DOHH2 (cell line): Measurements from ENCODE around the gene PHC2.
"Not testable (repeated sequence)": the region's sequence is repeated elsewhere in the genome, so short reads cannot be mapped to it uniquely, and the experiment has no call there.

Experiments
- H3F3A ChIP-seq: fragments of 200-600 bp; sonication (generic), shearing (Covaris generic); 2 replicates; pipeline ENCODE4 v1.6.0; 2016; ENCODE audit warnings: antibody characterized with exemption, mild to moderate bottlenecking; ENCODE audit not compliant: control insufficient read depth, insufficient read depth
- H3K27ac ChIP-seq: fragments of 200-600 bp; sonication (generic); 2 replicates; pipeline ENCODE4 v1.5.1; 2014; ENCODE audit warnings: low read depth, mild to moderate bottlenecking, low read length, moderate library complexity
- H3K27me3 ChIP-seq: fragments of 200-600 bp; sonication (generic); 2 replicates; pipeline ENCODE4 v1.6.1; 2014; ENCODE audit warnings: mild to moderate bottlenecking, low read length, mixed read lengths; ENCODE audit not compliant: control insufficient read depth
- H3K36me3 ChIP-seq: fragments of 200-600 bp; sonication (generic); 2 replicates; pipeline ENCODE4 v1.6.1; 2014; ENCODE audit warnings: mild to moderate bottlenecking, low read length, moderate library complexity, mixed read lengths; ENCODE audit not compliant: control insufficient read depth
- H3K4me1 ChIP-seq: fragments of 200-600 bp; sonication (generic); 2 replicates; pipeline ENCODE4 v1.6.1; 2014; ENCODE audit warnings: mild to moderate bottlenecking, low read length, mixed read lengths; ENCODE audit not compliant: control insufficient read depth
- H3K4me2 ChIP-seq: fragments of 200-600 bp; sonication (generic); 2 replicates; pipeline ENCODE4 v1.6.0; 2014; ENCODE audit warnings: mild to moderate bottlenecking, low read length, moderate library complexity
- H3K4me3 ChIP-seq: fragments of 200-600 bp; sonication (generic); 2 replicates; pipeline ENCODE4 v1.5.1; 2014; ENCODE audit warnings: mild to moderate bottlenecking, low read length, mixed read lengths
- H3K79me2 ChIP-seq: fragments of 200-600 bp; sonication (generic); 2 replicates; pipeline ENCODE4 v1.6.1; 2014; ENCODE audit warnings: mild to moderate bottlenecking, low read length, mixed read lengths; ENCODE audit not compliant: control insufficient read depth
- H3K9me2 ChIP-seq: fragments of 200-600 bp; sonication (generic); replicated peaks from 2 replicates; pipeline ENCODE4 v1.6.1; 2014; ENCODE audit warnings: mild to moderate bottlenecking, low read length, mixed read lengths; ENCODE audit not compliant: control insufficient read depth
- H3K9me3 ChIP-seq: fragments of 200-600 bp; sonication (generic); 2 replicates; pipeline ENCODE4 v1.6.1; 2014; ENCODE audit warnings: antibody characterized with exemption, low read length, mixed read lengths; ENCODE audit not compliant: control insufficient read depth, insufficient read depth
- H4K20me1 ChIP-seq: fragments of 200-600 bp; sonication (generic); 2 replicates; pipeline ENCODE4 v1.6.0; 2014; ENCODE audit warnings: low read depth, mild to moderate bottlenecking, antibody characterized with exemption, low read length, moderate library complexity; ENCODE audit not compliant: control insufficient read depth, insufficient read depth
- EZH2phosphoT487 ChIP-seq: fragments of 200-600 bp; sonication (generic); IDR thresholded peaks from 2 replicates; pipeline ENCODE4 v1.6.1; 2017; ENCODE audit warnings: borderline replicate concordance, mild to moderate bottlenecking, antibody characterized with exemption, low read length, moderate library complexity, mixed read lengths
- TF ChIP-seq, protein P1 (sequence below): fragments of 200-600 bp; sonication (generic); IDR thresholded peaks from one replicate; pipeline ENCODE4 v1.5.1; 2014; ENCODE audit warnings: antibody characterized with exemption, mild to moderate bottlenecking, low read depth, low read length; ENCODE audit not compliant: poor library complexity, severe bottlenecking

The PHC2 gene

DNA sequence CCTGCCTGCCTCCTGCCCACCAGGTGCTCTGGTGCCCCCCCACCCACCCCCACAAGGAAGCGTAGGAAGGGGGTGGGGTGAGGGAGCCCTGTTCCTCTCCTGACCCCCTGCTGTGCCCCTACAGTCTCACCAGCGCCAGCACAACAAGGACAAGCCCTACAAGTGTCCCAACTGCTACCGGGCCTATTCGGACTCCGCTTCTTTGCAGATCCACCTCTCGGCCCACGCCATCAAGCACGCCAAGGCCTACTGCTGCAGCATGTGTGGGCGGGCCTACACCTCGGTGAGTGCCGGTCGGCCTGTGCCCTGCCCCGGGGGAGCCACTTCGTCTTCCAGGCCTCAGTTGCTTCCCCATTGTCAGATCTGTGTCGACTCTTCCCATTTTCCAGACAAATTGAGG, 135.9 kb downstream of the PHC2 start:
- no peaks in the 10 kb centered on the region for H3K27me3 ChIP-seq
- no peaks in the 10 kb centered on the region for H3K79me2 ChIP-seq
- H3K9me3 ChIP-seq: no peaks in the 10 kb centered on the region
- no peaks in the 10 kb centered on the region for H4K20me1 ChIP-seq
- no peak overlapping the region for H3K4me2 ChIP-seq
- peaks cover 3% of the 10 kb centered on the region; the same call in 1 of the 2 replicates for H3K4me1 ChIP-seq
- TF ChIP-seq, protein P1, sequence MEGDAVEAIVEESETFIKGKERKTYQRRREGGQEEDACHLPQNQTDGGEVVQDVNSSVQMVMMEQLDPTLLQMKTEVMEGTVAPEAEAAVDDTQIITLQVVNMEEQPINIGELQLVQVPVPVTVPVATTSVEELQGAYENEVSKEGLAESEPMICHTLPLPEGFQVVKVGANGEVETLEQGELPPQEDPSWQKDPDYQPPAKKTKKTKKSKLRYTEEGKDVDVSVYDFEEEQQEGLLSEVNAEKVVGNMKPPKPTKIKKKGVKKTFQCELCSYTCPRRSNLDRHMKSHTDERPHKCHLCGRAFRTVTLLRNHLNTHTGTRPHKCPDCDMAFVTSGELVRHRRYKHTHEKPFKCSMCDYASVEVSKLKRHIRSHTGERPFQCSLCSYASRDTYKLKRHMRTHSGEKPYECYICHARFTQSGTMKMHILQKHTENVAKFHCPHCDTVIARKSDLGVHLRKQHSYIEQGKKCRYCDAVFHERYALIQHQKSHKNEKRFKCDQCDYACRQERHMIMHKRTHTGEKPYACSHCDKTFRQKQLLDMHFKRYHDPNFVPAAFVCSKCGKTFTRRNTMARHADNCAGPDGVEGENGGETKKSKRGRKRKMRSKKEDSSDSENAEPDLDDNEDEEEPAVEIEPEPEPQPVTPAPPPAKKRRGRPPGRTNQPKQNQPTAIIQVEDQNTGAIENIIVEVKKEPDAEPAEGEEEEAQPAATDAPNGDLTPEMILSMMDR: no peak
- TF ChIP-seq EZH2phosphoT487: no peak
- no peaks in the 10 kb centered on the region for H3K9me2 ChIP-seq
- no peak overlapping the region for H3K27ac ChIP-seq
- peaks cover 13% of the 10 kb centered on the region for H3K36me3 ChIP-seq
- no peaks in the 10 kb centered on the region for H3F3A ChIP-seq
- no peak overlapping the region for H3K4me3 ChIP-seq

DNA sequence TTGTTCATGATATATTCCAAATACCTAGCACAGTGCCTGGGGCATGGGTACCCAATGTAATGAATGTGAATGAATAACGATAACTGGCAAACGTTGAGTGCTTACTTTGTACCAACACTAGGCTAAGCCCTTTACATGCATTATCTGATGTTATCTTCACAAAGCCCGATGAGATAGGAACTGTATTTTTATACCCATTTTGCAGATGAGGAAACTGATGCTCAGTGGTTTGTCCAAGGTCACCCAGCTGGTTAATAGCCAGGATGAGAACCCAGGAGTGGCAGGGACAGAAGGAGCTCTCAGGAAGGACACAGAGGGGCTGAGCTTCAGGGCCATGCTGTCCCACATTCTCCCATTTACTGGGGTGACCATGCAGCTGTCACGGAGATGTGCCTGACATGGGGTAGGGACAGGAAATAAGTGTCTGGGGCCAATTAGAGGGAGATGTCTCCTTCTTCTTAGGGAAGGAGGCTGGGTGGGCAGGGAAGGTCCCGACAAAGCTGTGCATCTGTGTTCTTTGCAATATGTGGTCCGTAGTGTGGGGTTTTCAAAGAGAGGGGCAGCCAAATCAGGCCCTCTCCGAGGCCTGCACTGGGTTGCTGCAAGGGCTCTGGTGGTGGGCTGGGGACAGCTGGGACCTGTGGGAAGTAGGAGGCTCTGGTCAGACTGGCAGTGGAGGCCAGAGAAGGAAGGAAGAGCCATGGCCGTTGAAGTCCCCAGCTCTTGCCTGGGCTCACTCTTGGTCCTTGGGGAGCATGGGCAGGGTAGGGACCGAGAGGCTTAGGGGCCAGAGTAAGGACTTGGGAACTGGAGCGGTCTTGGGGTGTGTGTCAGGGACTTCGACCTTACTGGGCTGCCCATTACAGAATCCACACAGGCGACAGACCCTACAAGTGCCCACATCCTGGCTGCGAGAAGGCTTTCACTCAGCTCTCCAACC, 136.6 kb downstream of the PHC2 start:
- Histone ChIP-seq H3F3A (no peaks in the 10 kb centered on the region), H3K27ac (no peak overlapping the region), H3K9me2 (no peaks in the 10 kb centered on the region), H4K20me1 (no peaks in the 10 kb centered on the region), H3K79me2 (no peaks in the 10 kb centered on the region), H3K36me3 (peaks cover 13% of the 10 kb centered on the region), H3K27me3 (no peaks in the 10 kb centered on the region), H3K4me2 (no peak overlapping the region), H3K9me3 (no peaks in the 10 kb centered on the region), H3K4me1 (peaks cover 3% of the 10 kb centered on the region; the same call in 1 of the 2 replicates), H3K4me3 (no peak overlapping the region)
- TF ChIP-seq, protein P1: no peak
- no peak for TF ChIP-seq EZH2phosphoT487

DNA sequence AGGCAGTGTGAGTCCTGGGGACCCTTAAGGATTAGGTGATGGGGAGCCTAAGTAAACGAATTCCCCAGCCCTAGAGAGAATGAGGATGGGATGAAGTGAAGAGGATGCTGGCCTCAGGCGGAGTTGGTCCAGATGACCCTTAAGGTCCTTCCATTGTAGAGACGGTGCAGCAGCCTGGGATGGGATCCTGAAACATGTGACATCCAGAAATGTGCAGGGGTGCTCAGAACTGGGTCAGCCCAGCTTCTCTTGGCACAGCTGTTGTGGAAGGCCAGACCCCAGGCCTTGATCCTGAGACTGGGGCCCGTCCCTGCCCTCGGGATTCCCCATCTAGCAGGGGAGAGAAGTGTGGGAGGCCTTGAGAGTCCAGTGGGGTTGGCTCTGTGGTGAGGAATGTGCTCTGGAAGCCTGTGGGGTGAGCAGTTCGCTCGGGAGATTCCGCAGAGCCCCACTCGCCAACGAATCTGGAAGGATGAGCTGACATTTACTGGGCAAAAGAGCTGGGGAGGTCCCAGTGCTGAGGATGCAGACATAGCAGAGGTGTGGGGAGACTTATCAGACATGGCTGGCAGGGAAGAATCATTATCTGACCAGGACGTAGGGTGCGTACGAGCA, 138.1 kb downstream of the PHC2 start:
- Histone ChIP-seq H3K79me2 (no peaks in the 10 kb centered on the region), H3K4me2 (no peak overlapping the region)
- TF ChIP-seq EZH2phosphoT487: no peak
- TF ChIP-seq, protein P1: no peak

DNA sequence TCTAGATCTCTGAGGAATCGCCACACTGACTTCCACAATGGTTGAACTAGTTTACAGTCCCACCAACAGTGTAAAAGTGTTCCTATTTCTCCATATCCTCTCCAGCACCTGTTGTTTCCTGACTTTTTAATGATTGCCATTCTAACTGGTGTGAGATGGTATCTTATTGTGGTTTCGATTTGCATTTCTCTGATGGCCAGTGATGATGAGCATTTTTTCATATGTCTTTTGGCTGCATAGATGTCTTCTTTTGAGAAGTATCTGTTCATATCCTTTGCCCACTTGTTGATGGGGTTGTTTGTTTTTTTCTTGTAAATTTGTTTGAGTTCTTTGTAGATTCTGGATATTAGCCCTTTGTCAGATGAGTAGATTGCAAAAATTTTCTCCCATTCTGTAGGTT, 140.3 kb downstream of the PHC2 start:
- not testable (repeated sequence) for H3K36me3 ChIP-seq, H3K4me2 ChIP-seq, H3K79me2 ChIP-seq, H4K20me1 ChIP-seq, H3K9me2 ChIP-seq, H3F3A ChIP-seq, H3K27ac ChIP-seq, H3K9me3 ChIP-seq, H3K4me3 ChIP-seq, H3K4me1 ChIP-seq, H3K27me3 ChIP-seq

More for the DNA sequence above, 138.1 kb downstream of the PHC2 start:
- Histone ChIP-seq H3K27me3 (no peaks in the 10 kb centered on the region), H3K4me3 (no peak overlapping the region), H3K9me2 (no peaks in the 10 kb centered on the region), H3K27ac (no peak overlapping the region), H3K9me3 (no peaks in the 10 kb centered on the region), H3K36me3 (peaks cover 9% of the 10 kb centered on the region), H4K20me1 (no peaks in the 10 kb centered on the region), H3F3A (no peaks in the 10 kb centered on the region), H3K4me1 (peaks cover 3% of the 10 kb centered on the region; the same call in 1 of the 2 replicates)
